Keratinocyte (primary cell): ENCODE data around the gene MANBA.

Experiments used
- CTCF ChIP-seq, 3 experiments: IDR thresholded peaks in 1 of 3; conservative IDR thresholded peaks in 1 of 3; optimal IDR thresholded peaks in 1 of 3; 2 replicates in 2 of 3; 3 replicates in 1 of 3; pipeline versions ENCODE3 to v1.5.1; 2011; ENCODE audit warnings: low read length in 3 of 3, mild to moderate bottlenecking in 3 of 3, moderate library complexity in 2 of 3, control low read depth in 1 of 3, inconsistent platforms in 1 of 3; ENCODE audit not compliant: insufficient read depth in 2 of 3; ENCODE audit errors: extremely low read depth in 1 of 3
- EZH2 ChIP-seq: IDR thresholded peaks from one replicate; pipeline ENCODE4 v1.6.1; 2012; ENCODE audit warnings: inconsistent platforms, mild to moderate bottlenecking, low read length, moderate library complexity

DNA sequence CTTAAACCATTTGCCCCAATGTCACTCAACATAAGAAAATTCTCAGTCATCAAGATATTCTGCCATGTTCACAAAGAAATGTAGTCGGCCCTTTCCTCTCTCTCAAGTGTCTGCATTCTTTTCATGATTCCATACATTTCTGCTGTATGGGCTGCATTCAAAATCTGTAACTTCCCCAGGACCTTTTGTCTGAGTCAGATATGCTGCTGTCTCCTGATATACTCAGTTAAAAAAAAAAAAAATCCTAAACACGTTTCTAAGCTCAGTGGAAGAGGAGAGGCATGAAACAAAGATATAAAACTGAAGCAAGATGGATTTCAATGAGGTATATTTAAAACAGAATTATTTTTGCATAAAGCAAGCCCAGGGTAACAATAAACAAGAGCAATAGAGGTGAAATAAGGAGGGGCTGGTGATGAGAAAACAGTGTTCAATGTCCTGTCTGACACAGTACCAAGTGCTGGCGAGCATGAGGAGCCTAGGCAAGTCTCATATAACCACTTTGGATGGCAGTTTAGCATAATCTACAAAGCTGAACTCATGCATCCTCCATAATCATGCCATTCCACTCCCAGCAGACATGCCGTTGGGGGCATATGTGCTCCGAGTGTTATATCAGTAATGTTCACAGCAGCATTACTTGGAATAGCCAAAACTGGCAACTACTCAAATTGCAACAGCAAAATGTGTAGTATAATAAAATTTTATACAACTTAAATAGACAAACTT is 76.7 kb downstream of the MANBA start:
- TF ChIP-seq EZH2 (no peak), CTCF (optimal IDR thresholded peaks at IDR 0.05 in 1 of 3, IDR thresholded peaks at IDR 0.05 in 1 of 3, conservative IDR thresholded peaks at IDR 0.05 in 1 of 3; ENCODE audit: extremely low read depth in 1 of 3, insufficient read depth in 2 of 3, low read length in 3 of 3) (no peak)
